GM12872 (cell line): ENCODE data around the gene IGF2.

Source experiments
- CTCF ChIP-seq: IDR thresholded peaks from 3 replicates; pipeline ENCODE4 v1.5.1; 2011; ENCODE audit warnings: low read depth, mild to moderate bottlenecking, low read length, moderate library complexity; ENCODE audit not compliant: insufficient read depth

IGF2 gene

GRCh38 chr11:2120359-2121100 lies 18.7 kb downstream of the IGF2 start:
- no peak for TF ChIP-seq CTCF

- no peak for TF ChIP-seq CTCF
Observed at GRCh38 chr11:2118677-2119076, 20.5 kb downstream of the IGF2 start.

- TF ChIP-seq CTCF: no peak
Observed at GRCh38 chr11:2116680-2117079, 22.5 kb downstream of the IGF2 start.

- no peak for TF ChIP-seq CTCF
Observed at GRCh38 chr11:2115308-2115707, 23.9 kb downstream of the IGF2 start.

- TF ChIP-seq CTCF: no peak
Observed at GRCh38 chr11:2114430-2115241, 24.6 kb downstream of the IGF2 start.

- TF ChIP-seq CTCF: no peak
Observed at GRCh38 chr11:2113776-2114175, 25.4 kb downstream of the IGF2 start.

- no peak for TF ChIP-seq CTCF
Observed at GRCh38 chr11:2110521-2110920, 28.7 kb downstream of the IGF2 start.
